Measurements from ENCODE around the gene PTCHD1. TPM values are rescaled to one million over a fixed set of nuclear protein-coding genes. Genes with fewer than 3 reads are reported as not detected.

Gene PTCHD1
- total RNA-seq, 1 donor from 2014 or later = 3.4 TPM

DNA sequence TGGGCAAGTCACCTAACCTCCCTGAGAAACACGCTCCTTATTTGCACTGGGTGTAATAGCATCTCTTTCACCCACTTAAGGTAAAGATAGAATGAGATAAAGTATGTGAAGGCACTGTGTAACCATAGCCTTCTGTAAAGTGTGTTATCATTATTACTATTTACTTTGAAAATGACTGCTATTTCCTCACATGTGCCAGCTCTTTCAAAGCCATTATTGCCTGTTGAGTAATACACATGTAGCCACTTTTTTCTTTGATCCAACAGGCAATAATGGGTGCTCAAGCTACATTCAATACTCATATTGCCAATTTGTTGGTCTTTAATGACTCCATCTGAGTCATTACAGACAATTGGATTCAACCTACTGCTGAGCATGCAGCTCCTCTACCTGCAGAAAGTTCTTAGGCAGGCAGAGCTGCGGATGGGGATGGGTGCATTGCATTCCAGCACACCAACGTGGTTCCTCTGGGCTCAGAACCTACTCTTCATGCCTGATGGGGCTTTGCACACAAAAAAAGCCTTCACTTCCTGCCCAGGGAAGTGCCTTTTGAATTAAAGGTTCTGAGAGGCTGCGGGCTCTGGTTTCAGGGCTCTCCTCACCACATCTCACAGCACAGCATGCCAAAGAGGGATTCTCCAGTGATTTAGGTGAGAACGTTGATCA, 9.7 kb downstream of the PTCHD1 start:
- H3K9me3 ChIP-seq = no peaks in the 10 kb centered on the region
- no peaks in the 10 kb centered on the region for H3K36me3 ChIP-seq
- no peak for DNase-seq (ENCODE audit: extremely low spot score in 2 of 2)
- TF ChIP-seq POLR2AphosphoS5 (IDR thresholded peaks at IDR 0.05; ENCODE audit: insufficient read depth in 1 of 2, low read depth in 1 of 2) (no peak), POLR2A (IDR thresholded peaks at IDR 0.05) (no peak)
- TF ChIP-seq, protein P1, sequence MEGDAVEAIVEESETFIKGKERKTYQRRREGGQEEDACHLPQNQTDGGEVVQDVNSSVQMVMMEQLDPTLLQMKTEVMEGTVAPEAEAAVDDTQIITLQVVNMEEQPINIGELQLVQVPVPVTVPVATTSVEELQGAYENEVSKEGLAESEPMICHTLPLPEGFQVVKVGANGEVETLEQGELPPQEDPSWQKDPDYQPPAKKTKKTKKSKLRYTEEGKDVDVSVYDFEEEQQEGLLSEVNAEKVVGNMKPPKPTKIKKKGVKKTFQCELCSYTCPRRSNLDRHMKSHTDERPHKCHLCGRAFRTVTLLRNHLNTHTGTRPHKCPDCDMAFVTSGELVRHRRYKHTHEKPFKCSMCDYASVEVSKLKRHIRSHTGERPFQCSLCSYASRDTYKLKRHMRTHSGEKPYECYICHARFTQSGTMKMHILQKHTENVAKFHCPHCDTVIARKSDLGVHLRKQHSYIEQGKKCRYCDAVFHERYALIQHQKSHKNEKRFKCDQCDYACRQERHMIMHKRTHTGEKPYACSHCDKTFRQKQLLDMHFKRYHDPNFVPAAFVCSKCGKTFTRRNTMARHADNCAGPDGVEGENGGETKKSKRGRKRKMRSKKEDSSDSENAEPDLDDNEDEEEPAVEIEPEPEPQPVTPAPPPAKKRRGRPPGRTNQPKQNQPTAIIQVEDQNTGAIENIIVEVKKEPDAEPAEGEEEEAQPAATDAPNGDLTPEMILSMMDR (IDR thresholded peaks at IDR 0.05) = no peak
- intact Hi-C loops (cut with DNase I) = no loop called here
- no peak overlapping the region for H3K4me3 ChIP-seq
- H3K4me1 ChIP-seq = no peaks in the 10 kb centered on the region
- no peaks in the 10 kb centered on the region for H3K27me3 ChIP-seq
- H3K27ac ChIP-seq = no peak overlapping the region

DNA sequence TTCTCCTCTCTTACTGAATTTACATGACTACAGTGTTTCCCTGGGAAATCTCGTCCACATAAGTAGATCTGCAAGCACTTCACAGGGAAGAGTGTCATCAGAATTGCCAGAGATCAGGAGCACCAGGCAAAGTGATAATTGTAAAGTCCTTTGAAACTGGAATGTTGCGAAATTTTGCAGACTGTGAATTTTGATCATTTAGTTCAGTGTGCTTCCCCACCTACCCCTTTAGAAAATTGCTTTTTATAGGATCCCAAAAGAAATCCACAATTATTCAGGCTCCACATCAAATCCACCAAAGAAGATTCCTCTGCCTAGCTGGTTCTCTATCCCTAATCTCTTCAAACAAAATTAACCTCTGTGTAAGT, 10.2 kb downstream of the PTCHD1 start:
- no peak overlapping the region for H3K27ac ChIP-seq
- H3K4me1 ChIP-seq = no peaks in the 10 kb centered on the region
- DNase-seq (ENCODE audit: extremely low spot score in 2 of 2) = no peak
- no peaks in the 10 kb centered on the region for H3K27me3 ChIP-seq
- H3K4me3 ChIP-seq = no peak overlapping the region
- no peaks in the 10 kb centered on the region for H3K9me3 ChIP-seq
- H3K36me3 ChIP-seq = no peaks in the 10 kb centered on the region
- TF ChIP-seq, protein P1 (IDR thresholded peaks at IDR 0.05) = no peak
- TF ChIP-seq POLR2AphosphoS5 (IDR thresholded peaks at IDR 0.05; ENCODE audit: insufficient read depth in 1 of 2, low read depth in 1 of 2) (no peak), POLR2A (IDR thresholded peaks at IDR 0.05) (no peak)
- intact Hi-C loops (cut with DNase I) = no loop called here

DNA sequence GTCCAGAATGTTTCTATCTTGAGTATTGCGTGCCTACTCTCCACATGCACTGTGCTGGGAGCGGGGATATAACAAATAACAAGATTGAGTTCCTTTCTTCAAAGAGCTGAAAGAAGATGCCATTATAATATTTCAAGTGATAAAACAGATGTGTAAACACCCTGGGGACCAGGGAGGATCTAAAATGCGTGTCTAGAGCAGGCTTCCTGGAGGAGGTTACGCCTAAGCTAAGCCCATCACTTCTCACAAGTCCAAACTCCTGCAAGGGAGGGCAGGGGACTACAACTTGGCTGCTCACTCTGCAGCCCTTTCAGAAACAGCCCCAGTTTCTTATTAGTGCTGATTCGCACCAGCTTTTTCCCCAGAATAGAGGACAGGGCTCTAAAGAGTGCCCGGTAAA, 21.5 kb downstream of the PTCHD1 start:
- intact Hi-C loops (cut with DNase I) = no loop called here
- H3K9me3 ChIP-seq = no peaks in the 10 kb centered on the region
- no peak overlapping the region for H3K4me3 ChIP-seq
- no peaks in the 10 kb centered on the region for H3K36me3 ChIP-seq
- no peaks in the 10 kb centered on the region for H3K4me1 ChIP-seq
- no peaks in the 10 kb centered on the region for H3K27me3 ChIP-seq
- H3K27ac ChIP-seq = no peak overlapping the region
- DNase-seq (ENCODE audit: extremely low spot score in 2 of 2) = no peak
- no peak for TF ChIP-seq POLR2A (IDR thresholded peaks at IDR 0.05)
- no peak for TF ChIP-seq POLR2AphosphoS5 (IDR thresholded peaks at IDR 0.05; ENCODE audit: insufficient read depth in 1 of 2, low read depth in 1 of 2)
- TF ChIP-seq, protein P1 (IDR thresholded peaks at IDR 0.05) = no peak

DNA sequence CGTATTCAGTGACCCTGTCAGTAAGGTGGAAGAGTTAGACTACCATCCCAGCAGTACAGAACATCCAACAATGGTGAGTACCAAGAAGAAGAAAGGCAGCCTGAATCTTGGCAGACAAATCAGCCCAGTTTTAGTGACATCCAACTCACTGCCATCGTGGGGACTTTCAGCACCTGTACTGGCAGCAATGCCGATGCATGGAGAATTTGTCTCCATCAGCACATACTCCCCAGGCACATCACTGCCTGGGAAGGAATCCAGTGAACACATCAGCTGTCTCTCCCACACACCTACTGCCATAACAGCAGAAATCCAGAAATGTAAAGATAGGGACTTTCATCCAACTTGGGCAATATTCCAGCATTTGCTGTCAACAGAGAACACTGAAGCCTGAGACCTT, 29.8 kb downstream of the PTCHD1 start:
- Histone ChIP-seq H3K27me3 (no peaks in the 10 kb centered on the region), H3K36me3 (no peaks in the 10 kb centered on the region), H3K9me3 (no peaks in the 10 kb centered on the region), H3K4me3 (no peak overlapping the region), H3K4me1 (no peaks in the 10 kb centered on the region), H3K27ac (no peak overlapping the region)
- no peak for DNase-seq (ENCODE audit: extremely low spot score in 2 of 2)
- no peak for TF ChIP-seq POLR2AphosphoS5 (IDR thresholded peaks at IDR 0.05; ENCODE audit: insufficient read depth in 1 of 2, low read depth in 1 of 2)
- TF ChIP-seq, protein P1 (IDR thresholded peaks at IDR 0.05) = no peak
- TF ChIP-seq POLR2A (IDR thresholded peaks at IDR 0.05) = no peak
- intact Hi-C loops (cut with DNase I) = no loop called here

DNA sequence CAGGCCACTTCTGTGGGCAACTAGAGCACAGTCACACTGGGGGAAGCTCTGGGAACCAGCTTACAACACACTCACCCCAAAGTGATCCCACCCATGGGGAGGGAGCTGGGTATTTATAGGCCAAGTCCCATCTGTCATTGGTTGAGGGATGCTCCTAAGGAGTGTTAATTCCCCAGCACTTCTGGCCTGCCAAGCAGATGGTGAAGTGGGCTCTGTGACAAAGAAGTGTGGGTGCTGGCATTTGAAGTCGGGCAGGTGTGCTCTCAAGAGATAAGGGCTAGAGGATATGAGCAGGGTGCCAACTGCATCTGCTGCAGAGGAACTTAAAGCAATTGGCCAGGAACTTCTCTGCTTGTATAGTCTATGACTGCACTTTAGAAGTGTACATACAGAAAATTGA, 30.9 kb downstream of the PTCHD1 start:
- Histone ChIP-seq H3K27ac (no peak overlapping the region), H3K4me1 (no peaks in the 10 kb centered on the region), H3K4me3 (no peak overlapping the region), H3K9me3 (no peaks in the 10 kb centered on the region), H3K36me3 (no peaks in the 10 kb centered on the region), H3K27me3 (no peaks in the 10 kb centered on the region)
- DNase-seq (ENCODE audit: extremely low spot score in 2 of 2) = no peak
- intact Hi-C loops (cut with DNase I) = no loop called here
- no peak for TF ChIP-seq POLR2A (IDR thresholded peaks at IDR 0.05)
- TF ChIP-seq, protein P1 (IDR thresholded peaks at IDR 0.05) = no peak
- no peak for TF ChIP-seq POLR2AphosphoS5 (IDR thresholded peaks at IDR 0.05; ENCODE audit: insufficient read depth in 1 of 2, low read depth in 1 of 2)
